ENCODE results near the gene BICC1.

BICC1 gene

DNA sequence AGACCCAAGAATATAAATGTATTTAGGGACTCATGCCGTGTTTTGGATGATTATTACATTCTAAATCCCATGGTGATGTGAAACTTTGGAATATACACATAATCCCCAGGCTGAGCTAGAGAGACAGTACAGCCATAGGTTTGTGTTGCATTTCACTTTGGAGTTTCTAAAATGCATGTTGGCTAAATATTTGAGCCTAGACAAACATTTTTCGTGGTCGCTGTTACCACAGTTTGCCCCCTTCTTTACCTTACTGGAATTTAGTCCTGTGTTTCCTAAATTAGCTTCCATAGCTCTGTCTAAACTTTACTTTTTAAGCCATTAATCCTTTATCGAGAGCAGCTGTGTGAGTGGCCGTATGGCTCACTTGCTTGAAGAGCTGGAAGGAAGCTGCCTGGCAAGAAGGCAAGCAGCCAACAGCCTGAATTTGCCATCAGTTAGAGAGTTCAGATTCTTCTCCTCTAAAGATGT is 192.0 kb downstream of the BICC1 start:
- no peak overlapping the region for H3K4me3 Mint-ChIP-seq
- no peaks in the 10 kb centered on the region for H3K27me3 Mint-ChIP-seq
- no peaks in the 10 kb centered on the region for H3K4me1 Mint-ChIP-seq
- no peaks in the 10 kb centered on the region for H3K36me3 Mint-ChIP-seq
- H3K27ac Mint-ChIP-seq = no peak overlapping the region
- no peak for ATAC-seq
- H3K9me3 Mint-ChIP-seq = peaks cover 9% of the 10 kb centered on the region

DNA sequence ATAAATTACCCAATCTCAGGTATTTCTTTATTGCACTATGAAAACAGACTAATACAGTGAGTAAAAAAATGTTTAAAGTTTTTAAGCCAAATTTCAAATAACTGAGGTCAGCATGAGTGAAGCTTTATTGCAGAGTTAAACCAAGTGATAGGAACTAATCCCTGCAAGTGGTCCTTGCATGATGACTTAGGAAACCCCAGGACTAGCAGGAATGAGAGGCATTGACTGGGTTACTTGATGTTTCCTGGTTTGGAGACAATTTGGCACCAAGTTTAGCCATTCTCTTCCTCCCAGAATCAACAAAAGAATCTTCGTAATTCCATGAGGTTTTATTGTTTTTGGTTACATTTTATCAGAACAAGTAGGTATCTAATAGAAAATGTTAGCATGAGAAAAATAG is 194.2 kb downstream of the BICC1 start:
- Mint-ChIP-seq H3K27ac (no peak overlapping the region), H3K27me3 (no peaks in the 10 kb centered on the region), H3K4me1 (no peaks in the 10 kb centered on the region), H3K9me3 (peaks cover 9% of the 10 kb centered on the region), H3K36me3 (no peaks in the 10 kb centered on the region), H3K4me3 (no peak overlapping the region)
- no peak for ATAC-seq

DNA sequence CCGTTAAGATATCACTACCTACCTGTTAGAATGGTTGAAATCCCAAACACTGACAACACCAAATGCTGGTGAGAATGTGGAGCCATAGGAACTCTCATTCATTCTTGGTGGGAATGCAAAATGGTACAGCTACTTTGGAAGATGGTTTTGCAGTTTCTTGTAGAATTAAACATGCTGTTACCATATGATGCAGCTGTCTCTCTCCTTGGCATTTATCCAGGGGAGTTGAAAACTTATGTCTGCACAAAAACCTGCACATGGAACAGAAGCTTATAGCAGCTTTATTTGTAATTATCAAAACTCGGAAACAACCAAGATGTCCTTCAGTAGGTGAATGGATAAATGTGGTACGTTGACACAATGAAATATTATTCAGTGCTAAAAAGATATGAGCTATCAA is 199.5 kb downstream of the BICC1 start:
- Mint-ChIP-seq H3K36me3 (no peaks in the 10 kb centered on the region), H3K27me3 (no peaks in the 10 kb centered on the region), H3K4me3 (no peak overlapping the region), H3K4me1 (no peaks in the 10 kb centered on the region), H3K27ac (no peak overlapping the region), H3K9me3 (peaks cover 4% of the 10 kb centered on the region)
- no peak for ATAC-seq

DNA sequence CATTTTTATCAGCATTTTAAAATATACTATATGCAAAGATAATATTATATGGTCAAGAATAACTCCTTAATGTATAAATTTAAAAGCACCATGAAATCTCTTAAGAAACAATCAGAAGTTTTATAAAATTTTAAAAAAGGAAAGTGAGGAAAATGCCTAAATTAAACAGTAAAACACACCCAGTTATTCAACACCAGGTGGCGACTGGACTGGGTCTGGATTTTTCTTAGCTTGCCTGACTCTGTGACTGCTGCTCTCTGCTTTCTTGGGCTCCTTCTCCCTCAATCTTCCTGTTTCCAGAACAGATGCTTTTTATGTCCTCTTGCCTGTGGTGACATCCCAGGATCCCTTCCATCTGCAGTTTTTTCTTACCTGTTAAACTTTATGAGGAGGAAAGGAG is 200.3 kb downstream of the BICC1 start:
- Mint-ChIP-seq H3K9me3 (peaks cover 2% of the 10 kb centered on the region), H3K27me3 (no peaks in the 10 kb centered on the region), H3K27ac (no peak overlapping the region), H3K4me3 (no peak overlapping the region), H3K4me1 (no peaks in the 10 kb centered on the region), H3K36me3 (no peaks in the 10 kb centered on the region)
- ATAC-seq = no peak

DNA sequence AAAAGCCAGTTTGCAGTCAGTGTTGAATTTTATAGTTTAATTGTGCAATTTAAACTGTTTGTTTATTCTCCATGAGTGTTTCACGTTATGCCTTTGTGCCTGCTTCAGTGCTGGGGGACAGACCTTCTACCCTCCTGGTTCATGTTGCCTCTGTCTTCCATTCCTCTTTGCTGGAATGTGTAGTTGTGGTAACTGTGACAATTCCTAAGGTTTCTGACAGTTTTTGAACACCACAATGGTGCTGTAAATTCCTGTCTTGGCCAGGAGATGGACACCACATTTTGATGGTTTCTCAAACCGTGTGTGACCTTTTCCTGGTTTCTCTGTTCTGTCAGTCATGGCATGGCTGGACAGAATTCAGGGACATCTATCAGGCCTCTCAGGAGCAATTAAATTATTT is 201.7 kb downstream of the BICC1 start:
- Mint-ChIP-seq H3K4me1 (no peaks in the 10 kb centered on the region), H3K9me3 (no peaks in the 10 kb centered on the region), H3K4me3 (no peak overlapping the region), H3K27ac (no peak overlapping the region), H3K27me3 (no peaks in the 10 kb centered on the region), H3K36me3 (no peaks in the 10 kb centered on the region)
- no peak for ATAC-seq

DNA sequence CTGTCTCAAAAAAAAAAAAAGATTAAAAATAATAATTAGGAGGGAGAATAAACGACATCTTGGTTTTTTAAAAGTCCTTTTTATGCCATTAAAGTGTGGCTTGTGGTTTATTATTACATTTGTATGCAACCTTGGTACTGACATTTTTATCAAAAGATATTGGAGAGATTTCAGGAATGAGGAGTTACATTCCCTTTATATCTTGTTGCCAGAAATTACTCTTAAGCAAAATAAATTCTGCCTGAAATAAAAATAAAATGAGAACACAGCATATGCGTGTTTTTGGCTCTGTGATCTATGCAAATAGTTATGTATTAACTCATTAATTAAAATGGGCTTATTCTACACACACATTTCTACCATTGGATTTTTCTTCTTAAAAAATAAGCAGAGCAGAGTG is 202.4 kb downstream of the BICC1 start:
- ATAC-seq = no peak
- H3K4me1 Mint-ChIP-seq = no peaks in the 10 kb centered on the region
- H3K36me3 Mint-ChIP-seq = no peaks in the 10 kb centered on the region
- H3K27me3 Mint-ChIP-seq = no peaks in the 10 kb centered on the region
- H3K9me3 Mint-ChIP-seq = no peaks in the 10 kb centered on the region
- H3K4me3 Mint-ChIP-seq = no peak overlapping the region
- H3K27ac Mint-ChIP-seq = no peak overlapping the region

DNA sequence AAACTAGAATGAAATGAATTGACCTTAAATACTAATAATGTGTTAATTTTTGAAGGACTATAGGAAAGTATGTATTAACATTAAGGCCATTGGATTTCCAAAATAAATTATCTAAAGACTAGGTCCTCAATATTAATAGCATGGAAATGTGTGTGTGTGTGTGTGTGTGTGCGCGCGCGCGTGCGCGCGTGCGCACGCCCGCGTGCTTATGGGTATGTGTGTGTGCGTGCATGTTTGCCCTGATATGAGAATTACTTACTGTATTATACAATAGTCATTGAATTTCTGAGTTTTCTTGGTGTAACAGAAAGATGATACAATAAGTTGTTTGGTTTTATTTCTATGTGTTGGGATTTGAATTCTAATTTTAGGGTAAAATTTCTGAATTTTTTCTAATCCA is 205.9 kb downstream of the BICC1 start:
- Mint-ChIP-seq H3K9me3 (no peaks in the 10 kb centered on the region), H3K4me3 (no peak overlapping the region), H3K4me1 (no peaks in the 10 kb centered on the region), H3K27me3 (no peaks in the 10 kb centered on the region), H3K27ac (no peak overlapping the region), H3K36me3 (no peaks in the 10 kb centered on the region)
- ATAC-seq = no peak

DNA sequence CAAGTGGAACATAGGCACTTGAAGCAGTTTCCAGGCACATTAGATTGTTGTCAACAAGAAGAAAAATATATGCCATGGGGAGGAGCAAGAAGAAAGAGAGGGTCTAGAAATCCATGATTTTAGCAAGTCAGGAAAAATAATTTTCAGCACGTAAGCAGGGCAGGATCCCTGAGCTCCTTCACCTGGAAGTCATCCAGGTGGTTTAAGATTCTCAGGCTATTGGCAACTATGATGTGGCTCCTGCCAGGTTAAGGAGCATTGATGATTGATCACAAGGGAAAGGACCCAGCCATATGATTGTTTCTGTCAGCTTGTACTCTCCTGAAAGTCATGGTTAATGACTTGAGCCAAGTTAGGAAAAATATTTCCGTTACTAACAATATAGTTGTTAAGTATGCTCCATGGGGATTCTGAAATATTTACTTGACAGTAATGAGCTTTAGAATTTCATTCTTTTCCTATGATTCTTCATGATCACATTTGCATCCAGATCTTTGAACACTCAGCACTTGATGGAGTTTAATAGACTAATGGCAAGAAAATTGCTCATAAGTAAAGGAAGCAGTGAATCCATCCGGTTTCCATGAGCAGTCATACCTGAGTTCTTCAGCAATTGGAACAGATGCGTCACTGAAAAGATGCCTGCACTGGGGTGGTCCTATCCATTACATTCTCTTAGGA is 209.1 kb downstream of the BICC1 start:
- H3K4me1 Mint-ChIP-seq = no peaks in the 10 kb centered on the region

DNA sequence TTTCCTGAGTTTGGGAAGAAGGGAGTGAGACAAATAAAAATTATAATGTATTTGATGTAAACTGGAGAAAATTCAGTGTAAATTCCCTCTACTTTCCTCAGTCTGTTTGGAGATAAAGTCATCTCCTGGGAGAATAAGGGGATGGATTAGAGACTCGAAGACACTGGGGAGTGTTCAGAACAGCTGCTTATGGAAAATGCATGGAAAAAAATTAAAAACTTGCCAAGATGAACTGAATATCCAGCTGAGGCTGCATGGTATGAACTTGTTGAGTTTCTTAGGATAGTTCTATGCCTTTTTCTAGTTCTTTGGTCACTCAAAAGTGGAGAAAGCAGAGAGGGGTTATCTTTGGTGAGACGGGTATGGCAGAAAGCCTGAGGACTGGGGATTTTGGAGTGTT is 210.5 kb downstream of the BICC1 start:
- H3K9me3 Mint-ChIP-seq = no peaks in the 10 kb centered on the region
- ATAC-seq = no peak
- no peaks in the 10 kb centered on the region for H3K27me3 Mint-ChIP-seq
- H3K36me3 Mint-ChIP-seq = no peaks in the 10 kb centered on the region
- no peak overlapping the region for H3K4me3 Mint-ChIP-seq
- no peaks in the 10 kb centered on the region for H3K4me1 Mint-ChIP-seq
- no peak overlapping the region for H3K27ac Mint-ChIP-seq

More for the DNA sequence above, 209.1 kb downstream of the BICC1 start:
- no peaks in the 10 kb centered on the region for H3K9me3 Mint-ChIP-seq
- no peaks in the 10 kb centered on the region for H3K27me3 Mint-ChIP-seq
- H3K27ac Mint-ChIP-seq = no peak overlapping the region
- H3K36me3 Mint-ChIP-seq = no peaks in the 10 kb centered on the region
- no peak for ATAC-seq
- H3K4me3 Mint-ChIP-seq = no peak overlapping the region

DNA sequence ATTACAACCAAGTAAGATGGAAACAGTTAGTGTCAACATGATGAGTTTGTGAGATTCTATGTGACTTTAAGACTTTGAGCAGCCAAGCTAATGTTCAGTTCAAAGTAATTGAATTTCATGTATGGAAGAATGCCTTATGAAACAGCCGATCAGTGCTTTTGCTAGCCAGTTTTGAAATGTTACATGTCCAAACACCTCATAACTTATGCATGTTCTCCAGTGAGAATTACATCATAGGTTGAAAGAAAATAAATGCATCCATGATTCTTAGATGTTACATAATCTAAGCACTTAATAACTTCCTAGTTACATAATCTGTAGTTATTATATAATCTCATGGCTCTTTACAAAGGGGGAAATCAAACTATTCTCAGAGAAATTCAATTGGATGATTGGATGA is 211.3 kb downstream of the BICC1 start:
- Mint-ChIP-seq H3K4me1 (no peaks in the 10 kb centered on the region), H3K9me3 (no peaks in the 10 kb centered on the region), H3K36me3 (no peaks in the 10 kb centered on the region), H3K4me3 (no peak overlapping the region), H3K27me3 (no peaks in the 10 kb centered on the region), H3K27ac (no peak overlapping the region)
- ATAC-seq = no peak

DNA sequence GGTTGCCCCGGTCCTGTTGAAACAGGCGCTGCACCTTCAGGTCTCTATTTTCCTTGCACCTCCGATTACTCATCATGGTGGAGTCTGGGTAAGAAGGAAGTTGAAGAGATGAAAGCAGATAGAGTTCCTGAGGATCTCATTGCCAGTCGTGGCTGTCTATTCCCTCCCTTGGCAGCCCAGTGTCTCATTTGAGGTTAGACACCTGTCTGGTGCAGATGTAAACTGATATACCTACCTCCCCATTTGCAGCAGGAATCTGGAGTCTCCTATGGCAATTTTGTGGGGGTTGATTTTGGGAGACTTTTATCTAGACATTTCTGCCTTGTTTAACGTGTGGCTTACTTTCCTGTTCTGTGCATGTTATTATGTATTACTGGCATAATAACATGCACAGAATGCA is 212.1 kb downstream of the BICC1 start:
- no peak overlapping the region for H3K27ac Mint-ChIP-seq
- no peak overlapping the region for H3K4me3 Mint-ChIP-seq

DNA sequence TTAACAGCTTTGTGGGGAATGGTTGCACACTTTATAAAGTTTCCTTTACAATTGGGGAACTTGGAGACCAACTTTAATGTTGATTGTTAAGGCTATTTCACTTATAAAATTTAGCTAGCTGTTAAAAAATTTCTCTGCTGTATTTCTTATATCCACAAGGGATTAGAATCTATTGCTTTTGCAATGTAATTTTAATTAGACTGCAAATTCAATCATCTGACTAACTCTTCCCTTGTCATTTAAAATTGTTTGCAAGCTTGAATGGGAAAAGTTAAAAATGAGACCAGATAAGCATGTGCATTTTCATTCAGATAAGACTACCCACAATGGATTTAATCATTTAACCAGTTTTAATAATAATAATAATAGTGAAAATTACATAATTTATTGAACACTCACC is 213.2 kb downstream of the BICC1 start:
- Mint-ChIP-seq H3K27me3 (no peaks in the 10 kb centered on the region), H3K9me3 (peaks cover 4% of the 10 kb centered on the region), H3K36me3 (no peaks in the 10 kb centered on the region), H3K27ac (no peak overlapping the region), H3K4me3 (no peak overlapping the region), H3K4me1 (no peaks in the 10 kb centered on the region)
- ATAC-seq = no peak

More for the DNA sequence above, 212.1 kb downstream of the BICC1 start:
- Mint-ChIP-seq H3K4me1 (no peaks in the 10 kb centered on the region), H3K27me3 (no peaks in the 10 kb centered on the region), H3K36me3 (no peaks in the 10 kb centered on the region), H3K9me3 (peaks cover 2% of the 10 kb centered on the region)
- ATAC-seq = no peak

DNA sequence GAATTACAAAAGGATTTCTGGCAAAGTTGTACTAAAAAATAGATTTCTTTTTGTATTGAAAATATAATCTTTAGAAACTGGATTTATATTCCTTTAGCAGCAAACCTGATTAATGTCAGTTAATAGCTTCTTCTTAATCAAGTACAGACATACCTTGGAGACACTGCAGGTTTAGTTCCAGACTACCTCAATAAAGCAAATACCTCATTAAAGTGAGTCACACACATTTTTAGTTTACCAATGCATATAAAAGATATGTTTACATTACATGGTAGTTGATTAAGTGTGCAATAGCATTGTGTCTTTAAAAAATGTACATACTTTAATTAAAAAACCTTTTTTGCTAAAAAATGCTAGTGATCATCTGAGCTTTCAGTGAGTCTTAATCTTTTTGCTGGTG is 215.0 kb downstream of the BICC1 start:
- H3K27ac Mint-ChIP-seq = no peak overlapping the region
- no peaks in the 10 kb centered on the region for H3K4me1 Mint-ChIP-seq
- ATAC-seq = no peak
- no peak overlapping the region for H3K4me3 Mint-ChIP-seq
- no peaks in the 10 kb centered on the region for H3K36me3 Mint-ChIP-seq
- H3K9me3 Mint-ChIP-seq = peaks cover 9% of the 10 kb centered on the region
- H3K27me3 Mint-ChIP-seq = no peaks in the 10 kb centered on the region

DNA sequence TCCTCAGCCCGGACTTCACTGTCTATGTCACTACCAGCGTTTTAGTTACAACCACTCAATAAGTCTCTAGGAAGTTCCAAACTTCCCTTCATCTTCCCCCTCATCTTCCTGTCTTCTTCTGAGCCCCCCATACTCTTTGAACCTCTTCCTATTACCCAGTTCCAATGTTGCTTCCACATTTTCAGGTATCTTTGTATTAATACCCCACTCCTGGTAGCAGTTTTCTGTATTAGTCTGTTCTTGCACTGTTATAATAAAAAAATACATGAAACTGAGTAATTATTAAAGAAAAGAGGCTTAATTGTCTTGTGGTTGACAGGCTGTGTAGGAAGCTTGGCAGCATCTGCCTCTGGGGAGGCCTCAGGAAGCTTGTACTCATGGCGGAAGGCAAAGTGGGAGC is 218.6 kb downstream of the BICC1 start:
- Mint-ChIP-seq H3K9me3 (peaks cover 9% of the 10 kb centered on the region), H3K36me3 (no peaks in the 10 kb centered on the region), H3K27me3 (no peaks in the 10 kb centered on the region), H3K27ac (no peak overlapping the region), H3K4me1 (no peaks in the 10 kb centered on the region), H3K4me3 (no peak overlapping the region)
- no peak for ATAC-seq

DNA sequence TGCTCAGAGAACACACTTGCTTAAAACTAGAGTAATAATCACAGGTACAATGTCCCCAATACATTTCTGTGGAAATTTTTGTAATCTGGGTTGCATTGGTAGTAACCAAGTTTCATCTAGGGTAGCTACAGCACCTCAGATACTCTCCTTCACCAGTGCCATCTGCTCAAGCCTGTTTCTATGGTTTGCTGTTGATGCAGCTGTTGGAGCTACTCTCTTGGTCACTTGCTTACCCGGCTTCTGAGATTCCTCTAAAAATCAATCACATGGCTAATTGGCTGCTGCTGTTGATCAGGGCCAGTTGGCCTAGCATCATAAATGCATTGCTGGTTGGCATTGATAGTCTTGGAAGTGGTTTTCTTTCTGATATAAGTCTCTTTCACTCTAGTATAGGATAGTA is 220.8 kb downstream of the BICC1 start:
- ATAC-seq = no peak
- H3K4me1 Mint-ChIP-seq = no peaks in the 10 kb centered on the region
- H3K9me3 Mint-ChIP-seq = peaks cover 9% of the 10 kb centered on the region
- H3K27ac Mint-ChIP-seq = no peak overlapping the region
- H3K36me3 Mint-ChIP-seq = no peaks in the 10 kb centered on the region
- H3K4me3 Mint-ChIP-seq = no peak overlapping the region
- H3K27me3 Mint-ChIP-seq = no peaks in the 10 kb centered on the region

DNA sequence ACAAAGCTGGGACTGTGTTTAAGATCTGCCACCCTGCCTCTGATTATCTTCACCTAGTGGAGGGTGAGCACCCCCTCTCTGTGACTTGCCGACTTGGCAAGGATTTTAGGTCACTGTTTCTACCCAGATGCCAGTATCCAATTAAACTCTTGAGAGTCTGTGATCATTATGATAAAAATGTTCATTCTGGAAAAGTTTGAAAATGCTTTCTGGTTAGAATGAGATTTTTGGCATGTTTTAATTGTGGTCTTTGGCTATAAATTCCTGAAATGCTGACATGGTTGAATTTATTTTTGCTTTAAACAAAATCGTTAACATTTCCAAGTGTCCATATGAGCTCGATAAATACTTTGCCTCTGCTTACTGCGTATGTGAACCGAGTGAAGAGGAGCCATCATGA is 221.4 kb downstream of the BICC1 start:
- no peak overlapping the region for H3K27ac Mint-ChIP-seq
- no peak for ATAC-seq
- H3K4me3 Mint-ChIP-seq = no peak overlapping the region
- H3K27me3 Mint-ChIP-seq = no peaks in the 10 kb centered on the region
- no peaks in the 10 kb centered on the region for H3K36me3 Mint-ChIP-seq
- no peaks in the 10 kb centered on the region for H3K4me1 Mint-ChIP-seq
- peaks cover 9% of the 10 kb centered on the region for H3K9me3 Mint-ChIP-seq

DNA sequence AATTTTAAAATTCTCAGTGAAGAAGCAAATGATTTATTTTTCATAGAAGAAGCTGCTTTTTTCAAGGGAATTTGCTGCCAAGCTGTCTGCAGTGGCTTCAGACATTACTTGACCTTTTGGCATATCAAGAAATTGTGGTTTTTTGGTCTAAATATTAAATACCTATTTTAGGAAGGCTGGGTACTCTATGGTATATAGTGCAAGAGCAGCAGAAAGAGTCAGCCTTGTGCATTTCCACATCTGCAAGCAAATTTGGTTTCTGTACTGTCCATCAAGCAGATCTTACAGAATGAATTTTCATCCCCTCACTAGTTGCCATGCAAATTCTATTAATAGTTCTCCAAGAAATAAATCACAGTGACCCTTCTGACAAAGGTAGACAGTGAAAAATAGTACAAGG is 222.0 kb downstream of the BICC1 start:
- H3K4me1 Mint-ChIP-seq = no peaks in the 10 kb centered on the region
- no peak overlapping the region for H3K27ac Mint-ChIP-seq
- H3K27me3 Mint-ChIP-seq = no peaks in the 10 kb centered on the region
- ATAC-seq = no peak
- H3K36me3 Mint-ChIP-seq = no peaks in the 10 kb centered on the region
- H3K4me3 Mint-ChIP-seq = no peak overlapping the region
- H3K9me3 Mint-ChIP-seq = peaks cover 9% of the 10 kb centered on the region
